ENCODE results near the gene TERB2. TPM values are rescaled to one million over a fixed set of nuclear protein-coding genes. Genes with fewer than 3 reads are reported as not detected.

Gene TERB2
- total RNA-seq, 1 experiment from 2014 or later = not detected

- Histone ChIP-seq H4K20me1 (ENCODE audit: control insufficient read depth, insufficient read depth, insufficient read length) (no peaks in the 10 kb centered on the region), H2BK5ac (ENCODE audit: insufficient read length, low read length) (no peak overlapping the region), H3K79me2 (ENCODE audit: insufficient read depth, low read length) (no peaks in the 10 kb centered on the region), H3K27me3 (ENCODE audit: insufficient read depth, low read length) (no peaks in the 10 kb centered on the region), H3K23me2 (ENCODE audit: insufficient read length, low read depth, low read length, poor library complexity, severe bottlenecking) (peaks cover 5% of the 10 kb centered on the region), H3K4ac (ENCODE audit: low read depth, low read length) (no peak overlapping the region), H3K27ac (ENCODE audit: insufficient read length, low read depth, low read length) (no peak overlapping the region), H3K9ac (ENCODE audit: extremely low read depth, insufficient read length, low read length) (no peak overlapping the region), H3K18ac (ENCODE audit: insufficient read length, low read depth, low read length) (no peak overlapping the region), H3K23ac (ENCODE audit: insufficient read length, low read depth, low read length) (no peak overlapping the region), H2BK120ac (ENCODE audit: low read depth, low read length, poor library complexity, severe bottlenecking) (no peak overlapping the region), H2AFZ (ENCODE audit: low read length) (no peak overlapping the region), H4K91ac (ENCODE audit: insufficient read length, low read depth, low read length) (no peak overlapping the region), H3K9me3 (ENCODE audit: control insufficient read depth, low read depth, low read length) (peaks cover 9% of the 10 kb centered on the region), H3K14ac (ENCODE audit: insufficient read depth, low read length) (no peak overlapping the region), H2BK20ac (ENCODE audit: low read depth, low read length, poor library complexity, severe bottlenecking) (no peak overlapping the region), H2AK5ac (ENCODE audit: insufficient read length, low read length) (no peak overlapping the region), H3K4me1 (ENCODE audit: insufficient read depth, low read length) (peaks cover 5% of the 10 kb centered on the region), H4K8ac (replicated peaks; ENCODE audit: insufficient read length, low read depth, low read length) (no peak overlapping the region), H3K56ac (ENCODE audit: insufficient read length, low read depth, low read length) (no peak overlapping the region), H4K5ac (ENCODE audit: insufficient read length, low read depth, low read length) (no peak overlapping the region), H2BK12ac (ENCODE audit: insufficient read length, low read depth, low read length) (no peak overlapping the region), H3K79me1 (ENCODE audit: insufficient read depth, low read depth, low read length, poor library complexity, severe bottlenecking) (no peaks in the 10 kb centered on the region), H2BK15ac (ENCODE audit: low read depth, low read length) (no peak overlapping the region), H3T11ph (ENCODE audit: low read length) (no peak overlapping the region), H3K4me2 (ENCODE audit: insufficient read depth, insufficient read length, low read length) (no peak overlapping the region)
- peaks cover 37 to 43% (median 38%) of the 10 kb centered on the region in 3 experiments for H3K36me3 Mint-ChIP-seq (ENCODE audit: insufficient read depth in 1 of 3, low read depth in 3 of 3)
- peaks cover 1% of the 10 kb centered on the region; the same call in 1 of the 2 replicates for H3K27me3 Mint-ChIP-seq (ENCODE audit: low read depth)
- no peak overlapping the region for H3K4me3 Mint-ChIP-seq
- no peak for DNase-seq
- H3K9me3 Mint-ChIP-seq = peaks cover 0 to 4% of the 10 kb centered on the region in 2 experiments; a peak in 2 of 5 replicates
- H3K4me1 Mint-ChIP-seq = peaks cover 14 to 17% of the 10 kb centered on the region in 2 experiments
- no peak overlapping the region for H3K27ac Mint-ChIP-seq
- TF ChIP-seq, protein P1, sequence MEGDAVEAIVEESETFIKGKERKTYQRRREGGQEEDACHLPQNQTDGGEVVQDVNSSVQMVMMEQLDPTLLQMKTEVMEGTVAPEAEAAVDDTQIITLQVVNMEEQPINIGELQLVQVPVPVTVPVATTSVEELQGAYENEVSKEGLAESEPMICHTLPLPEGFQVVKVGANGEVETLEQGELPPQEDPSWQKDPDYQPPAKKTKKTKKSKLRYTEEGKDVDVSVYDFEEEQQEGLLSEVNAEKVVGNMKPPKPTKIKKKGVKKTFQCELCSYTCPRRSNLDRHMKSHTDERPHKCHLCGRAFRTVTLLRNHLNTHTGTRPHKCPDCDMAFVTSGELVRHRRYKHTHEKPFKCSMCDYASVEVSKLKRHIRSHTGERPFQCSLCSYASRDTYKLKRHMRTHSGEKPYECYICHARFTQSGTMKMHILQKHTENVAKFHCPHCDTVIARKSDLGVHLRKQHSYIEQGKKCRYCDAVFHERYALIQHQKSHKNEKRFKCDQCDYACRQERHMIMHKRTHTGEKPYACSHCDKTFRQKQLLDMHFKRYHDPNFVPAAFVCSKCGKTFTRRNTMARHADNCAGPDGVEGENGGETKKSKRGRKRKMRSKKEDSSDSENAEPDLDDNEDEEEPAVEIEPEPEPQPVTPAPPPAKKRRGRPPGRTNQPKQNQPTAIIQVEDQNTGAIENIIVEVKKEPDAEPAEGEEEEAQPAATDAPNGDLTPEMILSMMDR (conservative IDR thresholded peaks at IDR 0.05) = no peak
- no CpG with 5 or more reads among the region's 5 CpGs for WGBS (ENCODE audit: extremely low coverage, insufficient read length, low lambda C conversion rate)
These were observed 70.2 kb downstream of the TERB2 start for GRCh38 chr15:45026651-45027190.

Data from H9 (cell line).